ENCODE measurements around the gene GALNT18.

GALNT18 gene

GRCh38 chr11:11296434-11296833 lies 325.4 kb downstream of the GALNT18 start:
- H2AFZ ChIP-seq (ENCODE audit: low read length, unreplicated experiment), result no peak overlapping the region
- peaks cover 24% of the 10 kb centered on the region for H3K27me3 ChIP-seq (ENCODE audit: insufficient read depth, low read length)
- H3K36me3 ChIP-seq (ENCODE audit: insufficient read depth, low read length), result no peaks in the 10 kb centered on the region
- H3K79me2 ChIP-seq (ENCODE audit: control insufficient read depth, insufficient read depth, low read length, unreplicated experiment), result no peaks in the 10 kb centered on the region
- no peak overlapping the region for H3K27ac ChIP-seq (ENCODE audit: low read depth, low read length)
- H3K4me1 ChIP-seq (ENCODE audit: control insufficient read depth, insufficient read depth, low read length, unreplicated experiment), result no peaks in the 10 kb centered on the region
- no peak overlapping the region for H3K4me3 ChIP-seq (ENCODE audit: low read depth, low read length)

GRCh38 chr11:11294551-11294855 lies 327.3 kb downstream of the GALNT18 start:
- H3K27ac ChIP-seq (ENCODE audit: low read depth, low read length), result no peak overlapping the region
- no peaks in the 10 kb centered on the region for H3K79me2 ChIP-seq (ENCODE audit: control insufficient read depth, insufficient read depth, low read length, unreplicated experiment)
- no peaks in the 10 kb centered on the region for H3K36me3 ChIP-seq (ENCODE audit: insufficient read depth, low read length)
- no peaks in the 10 kb centered on the region for H3K4me1 ChIP-seq (ENCODE audit: control insufficient read depth, insufficient read depth, low read length, unreplicated experiment)
- no peak overlapping the region for H3K4me3 ChIP-seq (ENCODE audit: low read depth, low read length)
- H2AFZ ChIP-seq (ENCODE audit: low read length, unreplicated experiment), result no peak overlapping the region
- H3K27me3 ChIP-seq (ENCODE audit: insufficient read depth, low read length), result peaks cover 23% of the 10 kb centered on the region

- H2AFZ ChIP-seq (ENCODE audit: low read length, unreplicated experiment), result no peak overlapping the region
- no peak overlapping the region for H3K27ac ChIP-seq (ENCODE audit: low read depth, low read length)
- no peak overlapping the region for H3K4me3 ChIP-seq (ENCODE audit: low read depth, low read length)
- no peaks in the 10 kb centered on the region for H3K4me1 ChIP-seq (ENCODE audit: control insufficient read depth, insufficient read depth, low read length, unreplicated experiment)
- peaks cover 23% of the 10 kb centered on the region for H3K27me3 ChIP-seq (ENCODE audit: insufficient read depth, low read length)
- no peaks in the 10 kb centered on the region for H3K79me2 ChIP-seq (ENCODE audit: control insufficient read depth, insufficient read depth, low read length, unreplicated experiment)
- no peaks in the 10 kb centered on the region for H3K36me3 ChIP-seq (ENCODE audit: insufficient read depth, low read length)
Measured at GRCh38 chr11:11293798-11294550, 327.8 kb downstream of the GALNT18 start.

- H3K79me2 ChIP-seq (ENCODE audit: control insufficient read depth, insufficient read depth, low read length, unreplicated experiment), result no peaks in the 10 kb centered on the region
- H3K36me3 ChIP-seq (ENCODE audit: insufficient read depth, low read length), result no peaks in the 10 kb centered on the region
- H3K4me3 ChIP-seq (ENCODE audit: low read depth, low read length), result no peak overlapping the region
- no peak overlapping the region for H2AFZ ChIP-seq (ENCODE audit: low read length, unreplicated experiment)
- no peaks in the 10 kb centered on the region for H3K4me1 ChIP-seq (ENCODE audit: control insufficient read depth, insufficient read depth, low read length, unreplicated experiment)
- no peak overlapping the region for H3K27ac ChIP-seq (ENCODE audit: low read depth, low read length)
- peaks cover 33% of the 10 kb centered on the region for H3K27me3 ChIP-seq (ENCODE audit: insufficient read depth, low read length)
Measured at GRCh38 chr11:11292839-11293238, 329.0 kb downstream of the GALNT18 start.

GRCh38 chr11:11291041-11292015 lies 330.5 kb downstream of the GALNT18 start:
- H3K27me3 ChIP-seq (ENCODE audit: insufficient read depth, low read length), result peaks cover 42% of the 10 kb centered on the region
- H3K4me1 ChIP-seq (ENCODE audit: control insufficient read depth, insufficient read depth, low read length, unreplicated experiment), result no peaks in the 10 kb centered on the region
- no peaks in the 10 kb centered on the region for H3K36me3 ChIP-seq (ENCODE audit: insufficient read depth, low read length)
- no peak overlapping the region for H3K4me3 ChIP-seq (ENCODE audit: low read depth, low read length)
- no peaks in the 10 kb centered on the region for H3K79me2 ChIP-seq (ENCODE audit: control insufficient read depth, insufficient read depth, low read length, unreplicated experiment)
- H3K27ac ChIP-seq (ENCODE audit: low read depth, low read length), result no peak overlapping the region
- H2AFZ ChIP-seq (ENCODE audit: low read length, unreplicated experiment), result no peak overlapping the region

GRCh38 chr11:11290354-11290753 lies 331.5 kb downstream of the GALNT18 start:
- Histone ChIP-seq H3K79me2 (ENCODE audit: control insufficient read depth, insufficient read depth, low read length, unreplicated experiment) (no peaks in the 10 kb centered on the region), H3K27ac (ENCODE audit: low read depth, low read length) (no peak overlapping the region), H3K4me1 (ENCODE audit: control insufficient read depth, insufficient read depth, low read length, unreplicated experiment) (no peaks in the 10 kb centered on the region), H3K27me3 (ENCODE audit: insufficient read depth, low read length) (peaks cover 50% of the 10 kb centered on the region), H3K4me3 (ENCODE audit: low read depth, low read length) (no peak overlapping the region), H3K36me3 (ENCODE audit: insufficient read depth, low read length) (no peaks in the 10 kb centered on the region), H2AFZ (ENCODE audit: low read length, unreplicated experiment) (no peak overlapping the region)

- Histone ChIP-seq H3K27ac (ENCODE audit: low read depth, low read length) (no peak overlapping the region), H3K79me2 (ENCODE audit: control insufficient read depth, insufficient read depth, low read length, unreplicated experiment) (no peaks in the 10 kb centered on the region), H2AFZ (ENCODE audit: low read length, unreplicated experiment) (no peak overlapping the region), H3K4me3 (ENCODE audit: low read depth, low read length) (no peak overlapping the region), H3K27me3 (ENCODE audit: insufficient read depth, low read length) (peaks cover 49% of the 10 kb centered on the region; the same call in 1 of the 2 replicates), H3K36me3 (ENCODE audit: insufficient read depth, low read length) (no peaks in the 10 kb centered on the region), H3K4me1 (ENCODE audit: control insufficient read depth, insufficient read depth, low read length, unreplicated experiment) (no peaks in the 10 kb centered on the region)
Measured at GRCh38 chr11:11289669-11290068, 332.1 kb downstream of the GALNT18 start.

GRCh38 chr11:11288972-11289616 lies 332.7 kb downstream of the GALNT18 start:
- no peaks in the 10 kb centered on the region for H3K4me1 ChIP-seq (ENCODE audit: control insufficient read depth, insufficient read depth, low read length, unreplicated experiment)
- H3K36me3 ChIP-seq (ENCODE audit: insufficient read depth, low read length), result no peaks in the 10 kb centered on the region
- no peaks in the 10 kb centered on the region for H3K79me2 ChIP-seq (ENCODE audit: control insufficient read depth, insufficient read depth, low read length, unreplicated experiment)
- peaks cover 49% of the 10 kb centered on the region; the same call in 1 of the 2 replicates for H3K27me3 ChIP-seq (ENCODE audit: insufficient read depth, low read length)
- no peak overlapping the region for H3K27ac ChIP-seq (ENCODE audit: low read depth, low read length)
- no peak overlapping the region for H3K4me3 ChIP-seq (ENCODE audit: low read depth, low read length)
- H2AFZ ChIP-seq (ENCODE audit: low read length, unreplicated experiment), result no peak overlapping the region

GRCh38 chr11:11284481-11284880 lies 337.3 kb downstream of the GALNT18 start:
- peaks cover 36% of the 10 kb centered on the region; the same call in 1 of the 2 replicates for H3K27me3 ChIP-seq (ENCODE audit: insufficient read depth, low read length)
- H3K27ac ChIP-seq (ENCODE audit: low read depth, low read length), result no peak overlapping the region

GRCh38 chr11:11281626-11282025 lies 340.2 kb downstream of the GALNT18 start:
- Histone ChIP-seq H3K4me1 (ENCODE audit: control insufficient read depth, insufficient read depth, low read length, unreplicated experiment) (no peaks in the 10 kb centered on the region), H3K79me2 (ENCODE audit: control insufficient read depth, insufficient read depth, low read length, unreplicated experiment) (no peaks in the 10 kb centered on the region), H3K27ac (ENCODE audit: low read depth, low read length) (no peak overlapping the region), H3K4me3 (ENCODE audit: low read depth, low read length) (no peak overlapping the region), H2AFZ (ENCODE audit: low read length, unreplicated experiment) (no peak overlapping the region), H3K27me3 (ENCODE audit: insufficient read depth, low read length) (peaks cover 15% of the 10 kb centered on the region; the same call in 1 of the 2 replicates), H3K36me3 (ENCODE audit: insufficient read depth, low read length) (no peaks in the 10 kb centered on the region)

More at GRCh38 chr11:11284481-11284880, 337.3 kb downstream of the GALNT18 start:
- H3K36me3 ChIP-seq (ENCODE audit: insufficient read depth, low read length), result no peaks in the 10 kb centered on the region
- no peaks in the 10 kb centered on the region for H3K4me1 ChIP-seq (ENCODE audit: control insufficient read depth, insufficient read depth, low read length, unreplicated experiment)
- H2AFZ ChIP-seq (ENCODE audit: low read length, unreplicated experiment), result no peak overlapping the region
- H3K4me3 ChIP-seq (ENCODE audit: low read depth, low read length), result no peak overlapping the region
- no peaks in the 10 kb centered on the region for H3K79me2 ChIP-seq (ENCODE audit: control insufficient read depth, insufficient read depth, low read length, unreplicated experiment)
